C4-2B (cell line): Measurements from ENCODE around the gene MOSPD3.

ENCODE experiments used
- ZFX ChIP-seq: fragments of 450-650 bp; IDR thresholded peaks from 2 replicates; pipeline ENCODE4 v1.6.1; 2017
- TF ChIP-seq, protein P1 (sequence below): fragments of 450-650 bp; conservative IDR thresholded peaks from 2 replicates; pipeline ENCODE4 v1.5.1; 2017; ENCODE audit warnings: mild to moderate bottlenecking

GRCh38 chr7:100580466-100581283, 31.7 kb upstream of the MOSPD3 start:
- TF ChIP-seq, protein P1, sequence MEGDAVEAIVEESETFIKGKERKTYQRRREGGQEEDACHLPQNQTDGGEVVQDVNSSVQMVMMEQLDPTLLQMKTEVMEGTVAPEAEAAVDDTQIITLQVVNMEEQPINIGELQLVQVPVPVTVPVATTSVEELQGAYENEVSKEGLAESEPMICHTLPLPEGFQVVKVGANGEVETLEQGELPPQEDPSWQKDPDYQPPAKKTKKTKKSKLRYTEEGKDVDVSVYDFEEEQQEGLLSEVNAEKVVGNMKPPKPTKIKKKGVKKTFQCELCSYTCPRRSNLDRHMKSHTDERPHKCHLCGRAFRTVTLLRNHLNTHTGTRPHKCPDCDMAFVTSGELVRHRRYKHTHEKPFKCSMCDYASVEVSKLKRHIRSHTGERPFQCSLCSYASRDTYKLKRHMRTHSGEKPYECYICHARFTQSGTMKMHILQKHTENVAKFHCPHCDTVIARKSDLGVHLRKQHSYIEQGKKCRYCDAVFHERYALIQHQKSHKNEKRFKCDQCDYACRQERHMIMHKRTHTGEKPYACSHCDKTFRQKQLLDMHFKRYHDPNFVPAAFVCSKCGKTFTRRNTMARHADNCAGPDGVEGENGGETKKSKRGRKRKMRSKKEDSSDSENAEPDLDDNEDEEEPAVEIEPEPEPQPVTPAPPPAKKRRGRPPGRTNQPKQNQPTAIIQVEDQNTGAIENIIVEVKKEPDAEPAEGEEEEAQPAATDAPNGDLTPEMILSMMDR: no peak
- TF ChIP-seq ZFX: no peak
